Measurements from ENCODE around the gene TTC13. TPM values are rescaled to one million over a fixed set of nuclear protein-coding genes. Genes with fewer than 3 reads are reported as not detected.

TTC13 gene
- total RNA-seq, 4 donors from 2014 or later, result 16.0 to 36.0 (median 22.7) TPM

DNA sequence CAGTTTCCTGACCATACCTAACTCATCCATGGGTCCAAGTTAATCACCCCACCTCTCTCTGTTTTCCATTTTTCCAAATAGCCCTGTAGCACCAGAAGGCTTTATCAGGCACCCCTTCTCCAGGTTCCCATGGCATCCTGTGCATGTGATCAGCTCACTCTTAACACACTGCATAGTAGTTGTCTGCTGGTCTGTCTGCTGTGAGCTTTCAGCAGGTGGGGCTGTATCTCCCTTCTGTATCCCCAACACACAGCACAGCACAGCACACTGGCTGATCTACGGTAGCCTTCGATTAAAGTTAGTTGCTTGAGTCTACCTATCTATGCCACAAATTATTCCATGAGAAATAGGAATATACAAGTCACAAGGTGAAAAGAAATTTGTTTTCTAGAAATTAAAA, 56.0 kb downstream of the TTC13 start:
- no peaks in the 10 kb centered on the region for H3K4me1 ChIP-seq
- peaks cover 0 to 46% of the 10 kb centered on the region in 2 donors for H3K36me3 ChIP-seq
- H3K27me3 ChIP-seq, result no peaks in the 10 kb centered on the region
- in situ Hi-C loops (cut with MboI; ENCODE audit: low sequenced_read_pairs in 4 of 4), result loop anchor here in 2 of 4 donors (10.0 to 25.0 kb wide), 2 partner anchors 128 to 290 kb away; no protein-coding TSS in a partner anchor
- DNase-seq, result no peak
- intact Hi-C loops (cut with DNase I; ENCODE audit: low total_unique reads), result no loop called here
- ATAC-seq, result no peak
- TF ChIP-seq, protein P1, sequence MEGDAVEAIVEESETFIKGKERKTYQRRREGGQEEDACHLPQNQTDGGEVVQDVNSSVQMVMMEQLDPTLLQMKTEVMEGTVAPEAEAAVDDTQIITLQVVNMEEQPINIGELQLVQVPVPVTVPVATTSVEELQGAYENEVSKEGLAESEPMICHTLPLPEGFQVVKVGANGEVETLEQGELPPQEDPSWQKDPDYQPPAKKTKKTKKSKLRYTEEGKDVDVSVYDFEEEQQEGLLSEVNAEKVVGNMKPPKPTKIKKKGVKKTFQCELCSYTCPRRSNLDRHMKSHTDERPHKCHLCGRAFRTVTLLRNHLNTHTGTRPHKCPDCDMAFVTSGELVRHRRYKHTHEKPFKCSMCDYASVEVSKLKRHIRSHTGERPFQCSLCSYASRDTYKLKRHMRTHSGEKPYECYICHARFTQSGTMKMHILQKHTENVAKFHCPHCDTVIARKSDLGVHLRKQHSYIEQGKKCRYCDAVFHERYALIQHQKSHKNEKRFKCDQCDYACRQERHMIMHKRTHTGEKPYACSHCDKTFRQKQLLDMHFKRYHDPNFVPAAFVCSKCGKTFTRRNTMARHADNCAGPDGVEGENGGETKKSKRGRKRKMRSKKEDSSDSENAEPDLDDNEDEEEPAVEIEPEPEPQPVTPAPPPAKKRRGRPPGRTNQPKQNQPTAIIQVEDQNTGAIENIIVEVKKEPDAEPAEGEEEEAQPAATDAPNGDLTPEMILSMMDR (IDR thresholded peaks at IDR 0.05 in 4 of 5, conservative IDR thresholded peaks at IDR 0.05 in 1 of 5), result no peak
- TF ChIP-seq POLR2A (IDR thresholded peaks at IDR 0.05), result no peak
- no peak overlapping the region for H3K27ac ChIP-seq
- no peak overlapping the region for H3K4me3 ChIP-seq
- no peaks in the 10 kb centered on the region for H3K9me3 ChIP-seq

- intact Hi-C loops (cut with DNase I; ENCODE audit: low total_unique reads) (loop anchor here (5.0 kb wide), 1 partner anchor 52 kb away; the partner anchor contains the start of gene C1orf198), in situ Hi-C loops (cut with MboI; ENCODE audit: low sequenced_read_pairs in 4 of 4) (loop anchor here in 3 of 4 donors (10.0 to 25.0 kb wide), 3 partner anchors 114 to 296 kb away; no protein-coding TSS in a partner anchor)
- Histone ChIP-seq H3K27me3 (no peaks in the 10 kb centered on the region), H3K4me3 (no peak overlapping the region), H3K27ac (no peak overlapping the region), H3K36me3 (peaks cover 0 to 38% of the 10 kb centered on the region in 2 donors), H3K9me3 (no peaks in the 10 kb centered on the region), H3K4me1 (no peaks in the 10 kb centered on the region)
- ATAC-seq (no peak), DNase-seq (no peak)
- no peak for TF ChIP-seq POLR2A (IDR thresholded peaks at IDR 0.05)
- TF ChIP-seq, protein P1 (IDR thresholded peaks at IDR 0.05 in 4 of 5, conservative IDR thresholded peaks at IDR 0.05 in 1 of 5), result no peak
Measured at GRCh38 chr1:230919207-230919606, 59.5 kb downstream of the TTC13 start.

- intact Hi-C loops (cut with DNase I; ENCODE audit: low total_unique reads), result loop anchor here (1.0 to 5.0 kb wide), 3 partner anchors 50 to 294 kb away; partner anchors contain the start of gene C1orf198
Measured at GRCh38 chr1:230917284-230918135, 61.2 kb downstream of the TTC13 start.

DNA sequence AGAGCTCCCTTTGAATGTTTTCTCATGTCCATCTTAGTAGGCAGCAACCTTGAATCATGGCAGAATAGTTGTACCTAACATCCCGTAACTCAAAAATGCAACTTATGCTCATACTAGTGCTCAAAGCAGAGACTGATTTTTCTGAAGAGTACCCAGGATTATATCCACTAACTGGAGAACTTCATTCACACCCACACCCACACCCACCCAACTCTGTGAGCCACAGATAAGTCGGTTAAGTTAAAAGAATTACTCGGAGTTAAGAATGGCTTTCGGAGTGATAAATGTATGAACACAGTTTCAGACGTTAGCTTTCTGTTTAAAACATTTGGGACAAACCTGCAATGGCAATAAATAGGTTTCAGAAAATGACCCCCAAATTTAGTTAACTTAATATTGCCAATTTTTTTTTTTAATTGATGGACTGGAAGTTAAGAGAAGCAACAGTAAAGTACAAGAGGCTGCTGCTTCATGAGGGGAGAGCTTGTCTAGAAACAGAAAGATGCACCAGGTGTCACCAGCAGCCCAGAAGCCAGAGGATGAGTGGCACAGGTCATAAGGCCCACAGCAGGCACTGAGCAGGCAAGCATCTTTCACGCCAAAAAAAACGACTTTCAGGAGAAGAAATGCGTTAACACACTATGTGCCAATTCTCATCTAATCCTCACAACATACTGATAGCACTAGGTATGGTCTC, 61.9 kb downstream of the TTC13 start:
- Histone ChIP-seq H3K4me3 (no peak overlapping the region), H3K4me1 (no peaks in the 10 kb centered on the region), H3K27ac (no peak overlapping the region), H3K9me3 (no peaks in the 10 kb centered on the region), H3K36me3 (peaks cover 0 to 19% of the 10 kb centered on the region in 2 donors), H3K27me3 (no peaks in the 10 kb centered on the region)
- no peak for ATAC-seq
- TF ChIP-seq, protein P1 (IDR thresholded peaks at IDR 0.05 in 4 of 5, conservative IDR thresholded peaks at IDR 0.05 in 1 of 5), result no peak
- no peak for TF ChIP-seq POLR2A (IDR thresholded peaks at IDR 0.05)
- in situ Hi-C loops (cut with MboI; ENCODE audit: low sequenced_read_pairs in 4 of 4), result loop anchor here in 3 of 4 donors (10.0 to 25.0 kb wide), 3 partner anchors 112 to 298 kb away; no protein-coding TSS in a partner anchor
- no peak for DNase-seq
- intact Hi-C loops (cut with DNase I; ENCODE audit: low total_unique reads), result loop anchor here (1.0 to 5.0 kb wide), 2 partner anchors 49 to 118 kb away; partner anchors contain the start of gene C1orf198

More at GRCh38 chr1:230917284-230918135, 61.2 kb downstream of the TTC13 start:
- Histone ChIP-seq H3K27me3 (no peaks in the 10 kb centered on the region), H3K4me1 (no peaks in the 10 kb centered on the region), H3K27ac (no peak overlapping the region), H3K9me3 (no peaks in the 10 kb centered on the region), H3K36me3 (peaks cover 0 to 21% of the 10 kb centered on the region in 2 donors), H3K4me3 (no peak overlapping the region)
- TF ChIP-seq, protein P1 (IDR thresholded peaks at IDR 0.05 in 4 of 5, conservative IDR thresholded peaks at IDR 0.05 in 1 of 5), result peak; percentile 42 to 63 (median 51)
- TF ChIP-seq POLR2A (IDR thresholded peaks at IDR 0.05), result no peak
- in situ Hi-C loops (cut with MboI; ENCODE audit: low sequenced_read_pairs in 4 of 4), result loop anchor here in 3 of 4 donors (10.0 to 25.0 kb wide), 3 partner anchors 113 to 297 kb away; no protein-coding TSS in a partner anchor
- ATAC-seq, result peak; percentile 70 to 81
- DNase-seq, result peak; percentile 19 to 48
